H1 (cell line): ENCODE measurements around the gene RANBP17. TPM values are rescaled to one million over a fixed set of nuclear protein-coding genes. Genes with fewer than 3 reads are reported as not detected.

ENCODE experiments used
- CTCF ChIA-PET: fragments of 300-600 bp; sonication (Branson Sonifier 250); formaldehyde crosslinking; loops from one replicate; lab custom pipeline; 2021; ENCODE audit not compliant: partially characterized antibody; lab: Charles Lee
- POLR2A ChIA-PET: fragments of 300-600 bp; sonication (Branson Sonifier 250); formaldehyde crosslinking; loops from one replicate; lab custom pipeline; 2021; ENCODE audit warnings: inconsistent platforms; ENCODE audit not compliant: partially characterized antibody; lab: Charles Lee
- DNase-seq, 2 experiments: peaks; one replicate each; pipeline versions ENCODE4 v3.0.0 to v3.0.0-alpha.2; 2010 to 2022; ENCODE audit warnings: low spot score in 2 of 2, low read depth in 1 of 2, mixed read lengths in 1 of 2
- FAIRE-seq: peaks from 2 replicates; lab custom pipeline; 2011; peaks lifted over from hg19 to GRCh38; lab: Jason Lieb, UNC
- H2AFZ ChIP-seq: 2 replicates; pipeline ENCODE4 v1.8.1; 2012; ENCODE audit warnings: low read length, inconsistent platforms
- H2AK5ac ChIP-seq: 2 replicates; pipeline ENCODE4 v1.6.1; 2013; ENCODE audit warnings: low read depth, low read length
- H2BK120ac ChIP-seq: replicated peaks from 2 replicates; pipeline ENCODE3; 2013; ENCODE audit warnings: low read depth, low read length, inconsistent platforms
- H2BK12ac ChIP-seq: 2 replicates; pipeline ENCODE4 v1.6.1; 2013; ENCODE audit warnings: low read depth, low read length
- H2BK15ac ChIP-seq: 2 replicates; pipeline ENCODE4 v1.6.1; 2013; ENCODE audit warnings: low read length
- H2BK20ac ChIP-seq: 2 replicates; pipeline ENCODE4 v1.6.1; 2013; ENCODE audit warnings: low read length
- H2BK5ac ChIP-seq: 2 replicates; pipeline ENCODE4 v1.6.1; 2013; ENCODE audit warnings: low read depth, low read length
- H3K14ac ChIP-seq: 2 replicates; pipeline ENCODE4 v1.6.1; 2013; ENCODE audit warnings: inconsistent platforms; ENCODE audit not compliant: insufficient read length
- H3K18ac ChIP-seq: 2 replicates; pipeline ENCODE4 v1.6.1; 2013; ENCODE audit warnings: low read length; ENCODE audit errors: extremely low read depth
- H3K23ac ChIP-seq: 2 replicates; pipeline ENCODE4 v1.6.1; 2013; ENCODE audit warnings: inconsistent platforms; ENCODE audit not compliant: insufficient read length
- H3K23me2 ChIP-seq: 2 replicates; pipeline ENCODE4 v1.6.1; 2013; ENCODE audit warnings: low read depth, low read length
- H3K27ac ChIP-seq: 2 replicates; pipeline ENCODE4 v1.6.1; 2011; ENCODE audit warnings: low read depth, low read length, inconsistent platforms
- H3K27me3 ChIP-seq, 4 experiments: replicated peaks in 1 of 4; 1 replicate in 1 of 4; 2 replicates in 3 of 4; pipeline versions ENCODE4 v1.6.1 to v1.8.1; 2011 to 2013; ENCODE audit warnings: low read length in 3 of 4, mild to moderate bottlenecking in 3 of 4, inconsistent platforms in 2 of 4, mixed read lengths in 2 of 4, moderate library complexity in 1 of 4; ENCODE audit not compliant: control insufficient read depth in 3 of 4, insufficient read depth in 3 of 4; ENCODE audit errors: extremely low read depth in 1 of 4
- H3K36me3 ChIP-seq, 4 experiments: 2 replicates each; pipeline versions ENCODE4 v1.6.1 to v1.8.1; 2011 to 2013; ENCODE audit warnings: mild to moderate bottlenecking in 4 of 4, low read length in 3 of 4, moderate library complexity in 2 of 4, control low read depth in 1 of 4, inconsistent platforms in 1 of 4; ENCODE audit not compliant: insufficient read depth in 4 of 4, control insufficient read depth in 2 of 4
- H3K4ac ChIP-seq: replicated peaks from 2 replicates; pipeline ENCODE3; 2013; ENCODE audit warnings: low read length, low read depth, mixed read lengths, inconsistent platforms; ENCODE audit not compliant: insufficient read length
- H3K4me1 ChIP-seq, 4 experiments: replicated peaks in 1 of 4; 1 replicate in 1 of 4; 2 replicates in 3 of 4; pipeline versions ENCODE4 v1.6.1 to v1.8.1; 2011 to 2013; ENCODE audit warnings: low read length in 3 of 4, inconsistent platforms in 2 of 4, mixed read lengths in 1 of 4; ENCODE audit not compliant: insufficient read depth in 4 of 4, control insufficient read depth in 3 of 4
- H3K4me2 ChIP-seq, 2 experiments: 2 replicates each; pipeline versions ENCODE4 v1.6.1 to v1.8.1; 2011 to 2013; ENCODE audit warnings: low read depth in 2 of 2, low read length in 2 of 2, control low read depth in 1 of 2, inconsistent platforms in 1 of 2, mild to moderate bottlenecking in 1 of 2; ENCODE audit not compliant: insufficient read depth in 1 of 2
- H3K4me3 ChIP-seq, 4 experiments: fragments of 200-600, 300-600 bp in 1 of 4; sonication (generic), shearing (Covaris generic), sonication (Bioruptor Twin) in 1 of 4; 2 replicates each; pipeline versions ENCODE4 v1.5.1 to v1.8.1; 2011 to 2016; ENCODE audit warnings: low read length in 4 of 4, low read depth in 3 of 4, control low read depth in 2 of 4, inconsistent platforms in 2 of 4, mild to moderate bottlenecking in 2 of 4, mixed read lengths in 1 of 4, moderate library complexity in 1 of 4; ENCODE audit not compliant: insufficient read depth in 2 of 4; ENCODE audit errors: extremely low read depth in 1 of 4
- H3K56ac ChIP-seq: replicated peaks from 2 replicates; pipeline ENCODE3; 2013; ENCODE audit warnings: low read depth, mild to moderate bottlenecking, mixed read lengths, low read length, inconsistent platforms; ENCODE audit not compliant: insufficient read length
- H3K79me1 ChIP-seq: 2 replicates; pipeline ENCODE4 v1.6.1; 2013; ENCODE audit warnings: low read depth, low read length, control low read depth
- H3K79me2 ChIP-seq, 2 experiments: 2 replicates each; pipeline versions ENCODE4 v1.6.1 to v1.8.1; 2012 to 2013; ENCODE audit warnings: low read length in 2 of 2, mild to moderate bottlenecking in 2 of 2, inconsistent platforms in 1 of 2; ENCODE audit not compliant: insufficient read depth in 2 of 2, control insufficient read depth in 1 of 2
- H3K9ac ChIP-seq, 4 experiments: replicated peaks in 1 of 4; 1 replicate in 1 of 4; 2 replicates in 3 of 4; pipeline versions ENCODE4 v1.6.1 to v1.8.1; 2011 to 2013; ENCODE audit warnings: low read depth in 3 of 4, low read length in 3 of 4, control low read depth in 2 of 4, mild to moderate bottlenecking in 2 of 4, moderate library complexity in 2 of 4, inconsistent platforms in 1 of 4; ENCODE audit errors: extremely low read depth in 1 of 4
- H3K9me3 ChIP-seq, 2 experiments: 2 replicates each; pipeline versions ENCODE4 v1.6.1 to v1.8.1; 2012 to 2013; ENCODE audit warnings: mild to moderate bottlenecking in 2 of 2, moderate library complexity in 2 of 2, control low read depth in 1 of 2, inconsistent platforms in 1 of 2, low read depth in 1 of 2, low read length in 1 of 2, mixed read lengths in 1 of 2; ENCODE audit not compliant: insufficient read depth in 2 of 2
- H4K20me1 ChIP-seq, 2 experiments: replicated peaks in 1 of 2; 2 replicates each; pipeline versions ENCODE3 to v1.8.1; 2011 to 2013; ENCODE audit warnings: inconsistent platforms in 2 of 2, low read length in 2 of 2, mild to moderate bottlenecking in 1 of 2; ENCODE audit not compliant: insufficient read depth in 2 of 2, control insufficient read depth in 1 of 2
- H4K5ac ChIP-seq: 2 replicates; pipeline ENCODE4 v1.6.1; 2013; ENCODE audit warnings: low read length, low read depth, mixed read lengths, inconsistent platforms; ENCODE audit not compliant: insufficient read length
- H4K8ac ChIP-seq: 2 replicates; pipeline ENCODE4 v1.8.0; 2013; ENCODE audit warnings: mild to moderate bottlenecking, moderate library complexity, low read length, inconsistent platforms; ENCODE audit not compliant: insufficient read depth; ENCODE audit errors: extremely low read depth
- H4K91ac ChIP-seq: replicated peaks from 2 replicates; pipeline ENCODE3; 2013; ENCODE audit warnings: low read length, mixed read lengths, inconsistent platforms; ENCODE audit not compliant: insufficient read length
- CHD2 ChIP-seq: IDR thresholded peaks from 2 replicates; pipeline ENCODE4 v1.6.1; 2012; ENCODE audit warnings: low read length, improper control_type of control experiment
- PHF8 ChIP-seq: fragments of 200-600 bp; sonication (generic); conservative IDR thresholded peaks from 2 replicates; pipeline ENCODE4 v1.7.1; 2012; ENCODE audit warnings: low read depth, mild to moderate bottlenecking, inconsistent platforms, low read length, moderate library complexity
- RXRA ChIP-seq: IDR thresholded peaks from 2 replicates; pipeline ENCODE4 v1.6.1; 2011; ENCODE audit warnings: low read depth, mild to moderate bottlenecking, low read length, moderate library complexity; ENCODE audit not compliant: insufficient read depth
- SP1 ChIP-seq: IDR thresholded peaks from 2 replicates; pipeline ENCODE4 v1.6.1; 2011; ENCODE audit warnings: low read depth, low read length
- SP4 ChIP-seq: IDR thresholded peaks from 2 replicates; pipeline ENCODE4 v1.6.1; 2012; ENCODE audit warnings: low read length, inconsistent platforms
- TAF1 ChIP-seq: IDR thresholded peaks from 2 replicates; pipeline ENCODE4 v1.6.1; 2011; ENCODE audit warnings: mild to moderate bottlenecking, low read depth, low read length
- TBP ChIP-seq: IDR thresholded peaks from 2 replicates; pipeline ENCODE4 v1.6.1; 2011; ENCODE audit warnings: low read depth, low read length, improper control_type of control experiment
- WGBS, 2 experiments: shearing (Covaris generic) in 1 of 2; methylation state at CpG; one replicate each; pipeline versions ENCODE4 v1.1.6 to v1.1.7; 2013 to 2015; ENCODE audit warnings: low lambda C conversion rate in 2 of 2, mixed read lengths in 2 of 2, inconsistent platforms in 1 of 2, low coverage in 1 of 2, missing lambda C conversion rate in 1 of 2; ENCODE audit not compliant: insufficient replicate concordance in 2 of 2, insufficient coverage in 1 of 2, insufficient read length in 1 of 2; ENCODE audit errors: extremely low coverage in 1 of 2, missing lambda C conversion rate in 1 of 2; 5-methylcytosine and 5-hydroxymethylcytosine counted together
- polyA plus RNA-seq, 7 experiments: library from polyadenylated mRNA; depleted of rRNA in 3 of 7; stranded (reverse) in 5 of 7; unstranded in 2 of 7; fragments of >200 nt in 5 of 7; fragments of 200-250 nt in 2 of 7; gene quantifications; 1 replicate in 5 of 7; 2 replicates in 1 of 7; 4 replicates in 1 of 7; pipeline versions ENCODE4 v1.2.1 to v1.2.3, GENCODE V29; 2011 to 2013; ENCODE audit warnings: missing spikeins in 2 of 7, mixed read lengths in 2 of 7
- total RNA-seq: library from RNA; stranded (reverse); fragmentation: NEBNext Ultra II Directional; extraction: Animal tissue kit (Norgen Biotek cat#: 25700); gene quantifications from 2 replicates; pipeline ENCODE4 v1.2.1, GENCODE V29; 2021

Gene RANBP17
- total and polyA plus RNA-seq, 2 of the 8 experiments (the other 6 are each of a cell fraction or from before 2014, with no cell fraction given) = 8.6 to 21.3 TPM

DNA sequence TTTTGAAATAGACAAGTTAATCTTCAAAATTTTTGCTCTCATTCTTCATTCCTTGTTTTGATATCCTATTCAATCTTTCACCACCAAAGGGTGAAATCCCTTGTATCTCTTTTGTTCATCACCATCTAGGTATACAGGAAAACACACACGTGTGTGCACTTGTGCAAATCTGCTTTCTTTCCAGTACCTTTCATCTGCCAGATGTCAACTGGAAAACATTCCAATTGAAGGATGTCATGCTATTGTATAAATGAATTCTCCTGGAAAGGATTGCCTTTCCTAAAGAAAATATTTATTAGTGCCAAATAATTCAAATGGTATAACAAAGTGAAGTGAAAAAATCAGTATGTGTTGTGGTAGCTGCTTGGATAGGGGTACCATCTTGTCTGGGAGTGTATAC, 123.7 kb downstream of the RANBP17 start:
- no peak overlapping the region for H2BK20ac ChIP-seq
- 95% methylated on average over 1 of the region's 1 CpG; no CpG with 5 or more reads in 1 of the 2 experiments for WGBS, 2 experiments
- no peak overlapping the region for H2BK120ac ChIP-seq
- H3K23me2 ChIP-seq = peaks cover 2% of the 10 kb centered on the region; the same call in 1 of the 2 replicates
- H3K4me2 ChIP-seq = no peak overlapping the region
- H3K4me3 ChIP-seq = no peak overlapping the region
- peaks cover 0 to 2% of the 10 kb centered on the region in 2 experiments for H4K20me1 ChIP-seq
- no peak overlapping the region for H2BK12ac ChIP-seq
- peaks cover 3 to 11% of the 10 kb centered on the region in 2 experiments; a peak in 3 of 4 replicates for H3K9me3 ChIP-seq
- ChIA-PET POLR2A (no interaction called here), CTCF (interaction anchor here (1.8 kb wide), 1 partner anchor 177 kb away, joined by 4 read pairs; no protein-coding TSS in a partner anchor)
- H3K23ac ChIP-seq = no peak overlapping the region
- H4K5ac ChIP-seq = no peak overlapping the region
- TF ChIP-seq TAF1 = no peak
- TF ChIP-seq RXRA = no peak
- no peak for TF ChIP-seq SP1
- TF ChIP-seq PHF8 = no peak
- TF ChIP-seq TBP = no peak
- TF ChIP-seq SP4 = no peak
- TF ChIP-seq CHD2 = no peak
- H4K91ac ChIP-seq = no peak overlapping the region
- no peaks in the 10 kb centered on the region for H3K4me1 ChIP-seq
- H3K79me1 ChIP-seq = no peaks in the 10 kb centered on the region
- no peak overlapping the region for H2BK15ac ChIP-seq
- peaks cover 0 to 12% (median 0%) of the 10 kb centered on the region in 4 experiments; a peak in 2 of 8 replicates for H3K36me3 ChIP-seq
- no peaks in the 10 kb centered on the region for H3K27me3 ChIP-seq
- no peak overlapping the region for H2BK5ac ChIP-seq
- no peak overlapping the region for H3K14ac ChIP-seq
- H2AFZ ChIP-seq = no peak overlapping the region
- H4K8ac ChIP-seq = no peak overlapping the region
- FAIRE-seq (no peak), DNase-seq (no peak)
- H3K27ac ChIP-seq = no peak overlapping the region
- H3K79me2 ChIP-seq = no peaks in the 10 kb centered on the region
- H3K56ac ChIP-seq = no peak overlapping the region
- no peak overlapping the region for H2AK5ac ChIP-seq
- H3K4ac ChIP-seq = no peak overlapping the region
- H3K9ac ChIP-seq = no peak overlapping the region
- no peak overlapping the region for H3K18ac ChIP-seq
